ENCODE measurements around the gene ADAMTSL1.

DNA sequence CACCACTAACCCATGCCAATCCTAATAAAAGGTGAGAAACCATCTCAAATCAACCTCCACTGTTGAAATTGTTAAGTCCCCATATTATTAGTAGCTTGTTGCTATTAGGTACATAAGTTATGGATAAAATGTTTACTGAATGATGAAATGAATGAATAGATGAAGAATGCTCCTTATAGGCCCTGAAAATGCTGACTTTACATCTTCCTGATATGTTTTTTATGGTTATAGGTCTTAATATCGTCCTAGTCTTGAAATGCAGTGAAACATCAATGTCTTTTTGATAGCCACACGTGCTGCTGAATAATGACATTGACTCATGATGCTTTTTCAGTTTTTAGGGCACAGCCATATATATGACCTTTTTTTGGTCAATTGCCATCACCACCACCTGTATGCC is 281.3 kb downstream of the ADAMTSL1 start:
- TF ChIP-seq EP300 (IDR thresholded peaks at IDR 0.05) = no peak
- TF ChIP-seq CBX8 (IDR thresholded peaks at IDR 0.05) = no peak
- no peak for TF ChIP-seq BHLHE40 (IDR thresholded peaks at IDR 0.05; ENCODE audit: low read depth, low read length)
- no peak for TF ChIP-seq MYC (IDR thresholded peaks at IDR 0.05; ENCODE audit: borderline replicate concordance, low read length)
- TF ChIP-seq, protein P1, sequence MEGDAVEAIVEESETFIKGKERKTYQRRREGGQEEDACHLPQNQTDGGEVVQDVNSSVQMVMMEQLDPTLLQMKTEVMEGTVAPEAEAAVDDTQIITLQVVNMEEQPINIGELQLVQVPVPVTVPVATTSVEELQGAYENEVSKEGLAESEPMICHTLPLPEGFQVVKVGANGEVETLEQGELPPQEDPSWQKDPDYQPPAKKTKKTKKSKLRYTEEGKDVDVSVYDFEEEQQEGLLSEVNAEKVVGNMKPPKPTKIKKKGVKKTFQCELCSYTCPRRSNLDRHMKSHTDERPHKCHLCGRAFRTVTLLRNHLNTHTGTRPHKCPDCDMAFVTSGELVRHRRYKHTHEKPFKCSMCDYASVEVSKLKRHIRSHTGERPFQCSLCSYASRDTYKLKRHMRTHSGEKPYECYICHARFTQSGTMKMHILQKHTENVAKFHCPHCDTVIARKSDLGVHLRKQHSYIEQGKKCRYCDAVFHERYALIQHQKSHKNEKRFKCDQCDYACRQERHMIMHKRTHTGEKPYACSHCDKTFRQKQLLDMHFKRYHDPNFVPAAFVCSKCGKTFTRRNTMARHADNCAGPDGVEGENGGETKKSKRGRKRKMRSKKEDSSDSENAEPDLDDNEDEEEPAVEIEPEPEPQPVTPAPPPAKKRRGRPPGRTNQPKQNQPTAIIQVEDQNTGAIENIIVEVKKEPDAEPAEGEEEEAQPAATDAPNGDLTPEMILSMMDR (IDR thresholded peaks at IDR 0.05) = no peak
- TF ChIP-seq POLR2A (IDR thresholded peaks at IDR 0.05; ENCODE audit: low read length) = no peak
- TF ChIP-seq NFE2L2 (conservative IDR thresholded peaks at IDR 0.05; ENCODE audit: low read length) = no peak
- no peak for TF ChIP-seq ZFP36 (IDR thresholded peaks at IDR 0.05; ENCODE audit: borderline replicate concordance, partially characterized antibody)
- no peak for TF ChIP-seq EHMT2 (IDR thresholded peaks at IDR 0.05; ENCODE audit: low read depth)
- TF ChIP-seq, protein P2, sequence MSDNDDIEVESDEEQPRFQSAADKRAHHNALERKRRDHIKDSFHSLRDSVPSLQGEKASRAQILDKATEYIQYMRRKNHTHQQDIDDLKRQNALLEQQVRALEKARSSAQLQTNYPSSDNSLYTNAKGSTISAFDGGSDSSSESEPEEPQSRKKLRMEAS (IDR thresholded peaks at IDR 0.05) = no peak
- no peak for TF ChIP-seq USF2 (IDR thresholded peaks at IDR 0.05)
- peak; percentile 94 for TF ChIP-seq MAFK (IDR thresholded peaks at IDR 0.05; ENCODE audit: partially characterized antibody)
- no peak for TF ChIP-seq JUNB (IDR thresholded peaks at IDR 0.05)
- TF ChIP-seq REST (IDR thresholded peaks at IDR 0.05) = no peak
